HFF-Myc (cell line): ENCODE data around the gene AMOTL1.

Experiments used
- DNase-seq: peaks from one replicate; pipeline ENCODE4 v3.0.0-alpha.2; 2011; ENCODE audit warnings: low read depth; ENCODE audit errors: extremely low read depth
- H3K4me3 ChIP-seq: replicated peaks from 2 replicates; pipeline ENCODE4 v1.5.1; 2011; ENCODE audit warnings: low read depth, mild to moderate bottlenecking, control low read depth, low read length
- TF ChIP-seq, protein P1 (sequence below): IDR thresholded peaks from 2 replicates; pipeline ENCODE4 v1.5.1; 2012; ENCODE audit warnings: mild to moderate bottlenecking, low read depth, low read length, control low read depth; ENCODE audit errors: missing control alignments

Gene AMOTL1

DNA sequence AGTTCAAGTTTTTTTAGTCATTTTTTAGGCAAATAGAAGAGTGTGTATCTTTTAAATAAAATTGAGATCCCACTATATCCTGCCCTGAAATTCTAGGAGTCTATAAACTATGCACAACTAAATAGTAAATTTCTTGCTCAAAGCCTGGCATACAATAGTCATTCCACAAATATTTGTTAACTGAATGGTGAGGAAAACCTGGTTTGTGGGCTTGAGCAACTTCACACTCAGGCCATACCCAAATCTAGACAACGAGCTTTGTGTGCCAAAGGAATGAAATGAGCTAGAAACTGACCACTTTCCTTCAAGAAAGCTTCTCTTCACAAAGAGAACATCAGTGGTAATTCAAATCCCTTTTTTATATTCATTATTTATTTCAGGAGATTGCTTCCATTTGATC is 39.6 kb upstream of the AMOTL1 start:
- TF ChIP-seq, protein P1, sequence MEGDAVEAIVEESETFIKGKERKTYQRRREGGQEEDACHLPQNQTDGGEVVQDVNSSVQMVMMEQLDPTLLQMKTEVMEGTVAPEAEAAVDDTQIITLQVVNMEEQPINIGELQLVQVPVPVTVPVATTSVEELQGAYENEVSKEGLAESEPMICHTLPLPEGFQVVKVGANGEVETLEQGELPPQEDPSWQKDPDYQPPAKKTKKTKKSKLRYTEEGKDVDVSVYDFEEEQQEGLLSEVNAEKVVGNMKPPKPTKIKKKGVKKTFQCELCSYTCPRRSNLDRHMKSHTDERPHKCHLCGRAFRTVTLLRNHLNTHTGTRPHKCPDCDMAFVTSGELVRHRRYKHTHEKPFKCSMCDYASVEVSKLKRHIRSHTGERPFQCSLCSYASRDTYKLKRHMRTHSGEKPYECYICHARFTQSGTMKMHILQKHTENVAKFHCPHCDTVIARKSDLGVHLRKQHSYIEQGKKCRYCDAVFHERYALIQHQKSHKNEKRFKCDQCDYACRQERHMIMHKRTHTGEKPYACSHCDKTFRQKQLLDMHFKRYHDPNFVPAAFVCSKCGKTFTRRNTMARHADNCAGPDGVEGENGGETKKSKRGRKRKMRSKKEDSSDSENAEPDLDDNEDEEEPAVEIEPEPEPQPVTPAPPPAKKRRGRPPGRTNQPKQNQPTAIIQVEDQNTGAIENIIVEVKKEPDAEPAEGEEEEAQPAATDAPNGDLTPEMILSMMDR, result no peak
- DNase-seq, result no peak
- no peak overlapping the region for H3K4me3 ChIP-seq

DNA sequence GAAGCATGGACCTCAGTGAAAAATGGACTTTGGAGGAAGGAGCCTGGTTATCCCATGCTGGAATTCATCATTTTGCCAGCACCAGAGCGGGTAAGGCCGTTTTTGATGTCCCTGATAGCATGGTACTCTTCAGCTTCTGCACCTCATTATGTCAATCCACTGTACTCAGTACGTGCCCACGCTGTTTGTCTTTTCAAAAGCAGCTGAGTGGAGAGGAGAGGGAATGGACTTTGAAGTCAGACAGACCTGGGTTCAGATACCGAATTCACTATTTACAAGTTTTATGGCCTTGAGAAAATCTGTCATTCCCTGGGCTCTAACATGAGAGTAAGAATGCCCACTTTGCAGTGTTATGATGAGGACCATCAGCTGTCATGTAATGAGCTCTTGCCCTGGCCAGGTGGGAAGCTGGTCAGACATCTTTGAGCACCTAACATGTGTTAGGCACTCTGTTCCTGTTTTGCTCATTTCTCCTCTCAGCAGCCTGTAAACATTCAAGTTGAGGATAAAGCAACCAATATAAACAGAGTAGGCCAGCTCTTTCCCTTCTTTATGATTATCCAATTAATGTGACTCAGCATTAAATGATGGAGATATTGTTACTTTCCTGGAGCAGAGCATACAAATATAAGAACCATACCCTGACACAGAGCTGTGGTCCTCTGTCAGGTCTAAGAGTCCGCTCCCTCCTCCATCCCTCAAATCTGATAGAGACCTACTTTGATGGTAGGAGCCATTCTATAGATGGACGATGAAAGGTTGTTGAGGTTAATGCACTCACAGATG is 39.0 kb upstream of the AMOTL1 start:
- DNase-seq, result no peak
- TF ChIP-seq, protein P1, result no peak
- no peak overlapping the region for H3K4me3 ChIP-seq

DNA sequence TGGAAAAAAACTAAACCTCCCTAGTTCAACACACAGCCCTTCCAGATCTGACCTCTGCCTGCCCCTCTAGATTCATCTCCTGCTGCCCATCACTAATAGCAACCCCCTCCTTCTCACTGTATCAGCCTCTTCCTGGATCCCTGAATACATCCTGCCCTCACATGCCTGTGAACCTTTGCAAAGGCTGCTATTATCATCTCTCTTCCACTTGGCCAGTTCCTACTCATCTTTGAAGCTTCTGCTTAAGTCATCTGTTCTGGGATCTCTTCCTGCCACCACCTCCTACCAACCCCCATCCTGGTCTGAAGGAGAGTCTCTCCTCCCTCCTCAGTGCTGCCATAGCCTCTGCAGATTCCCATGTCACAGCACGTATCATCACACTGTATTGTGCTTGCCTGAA is 38.0 kb upstream of the AMOTL1 start:
- no peak overlapping the region for H3K4me3 ChIP-seq
- TF ChIP-seq, protein P1, result no peak
- DNase-seq, result no peak

DNA sequence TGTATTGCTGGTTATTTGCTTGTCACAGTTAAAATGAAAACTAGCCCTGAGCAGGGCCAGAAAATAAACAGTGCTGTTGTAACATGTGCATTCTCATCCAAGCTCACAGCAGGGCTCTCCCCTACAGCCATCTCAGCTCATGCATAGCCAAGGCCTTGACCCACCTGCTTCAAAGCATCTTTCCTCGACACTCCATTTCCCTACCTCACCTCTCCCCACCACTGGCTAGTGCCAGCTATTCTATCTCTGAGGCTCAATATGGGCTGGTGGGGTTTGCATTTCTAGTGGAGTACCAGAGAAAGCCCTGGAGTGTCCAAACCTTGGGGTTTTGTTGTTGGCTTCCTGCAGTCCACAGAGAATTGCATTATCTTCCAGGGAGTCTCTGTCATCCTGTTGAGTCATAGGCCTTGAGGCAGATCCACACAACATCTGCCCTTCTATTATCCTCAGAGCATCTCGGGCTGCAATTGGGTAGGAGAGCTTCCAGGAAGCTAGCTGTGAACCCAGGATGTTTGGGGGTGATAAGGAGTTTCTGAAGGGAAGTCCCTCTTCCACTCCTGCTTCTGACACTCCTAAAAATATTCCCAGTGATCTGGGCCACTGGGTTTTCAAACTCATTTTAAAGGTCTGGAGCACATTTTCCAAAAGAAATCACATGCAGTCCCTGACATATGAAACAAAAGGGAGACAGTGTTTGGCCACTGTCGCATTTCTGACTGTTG is 36.1 kb upstream of the AMOTL1 start:
- TF ChIP-seq, protein P1, result no peak

DNA sequence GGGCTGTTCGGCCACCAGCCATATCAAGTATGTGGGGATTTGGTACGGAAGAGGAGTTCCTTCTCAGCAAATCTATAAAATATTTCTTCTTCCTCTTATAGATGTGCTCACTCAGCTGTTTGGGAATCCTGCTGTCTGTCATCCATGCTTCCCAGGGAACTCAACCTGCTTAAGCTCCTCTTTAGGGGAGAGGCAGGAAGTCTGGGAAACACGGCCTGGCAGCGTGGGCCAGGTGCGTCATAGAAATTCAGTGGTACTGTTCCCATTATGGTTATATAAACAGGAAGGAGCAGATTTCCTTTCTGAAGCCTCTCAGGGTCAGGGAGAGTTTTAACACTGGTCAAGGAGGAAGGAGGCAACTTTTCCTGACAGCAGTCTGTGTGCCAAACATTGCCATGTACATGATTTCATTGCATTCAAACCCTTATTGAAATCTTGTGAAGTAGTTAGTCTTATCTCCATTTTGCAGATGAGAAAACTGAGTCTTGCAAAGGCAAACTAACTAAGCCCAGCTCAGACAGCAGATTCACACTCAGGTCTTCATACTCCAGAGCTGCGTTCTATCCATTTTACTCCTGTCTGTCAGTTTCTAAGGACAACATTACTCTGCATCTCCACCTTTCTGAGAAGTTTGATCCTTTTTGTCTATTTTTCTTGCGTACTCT is 35.4 kb upstream of the AMOTL1 start:
- no peak overlapping the region for H3K4me3 ChIP-seq
- peak; percentile 81 for DNase-seq
- TF ChIP-seq, protein P1, result no peak

More for the DNA sequence above, 36.1 kb upstream of the AMOTL1 start:
- DNase-seq, result peak; percentile 87
- no peak overlapping the region for H3K4me3 ChIP-seq

DNA sequence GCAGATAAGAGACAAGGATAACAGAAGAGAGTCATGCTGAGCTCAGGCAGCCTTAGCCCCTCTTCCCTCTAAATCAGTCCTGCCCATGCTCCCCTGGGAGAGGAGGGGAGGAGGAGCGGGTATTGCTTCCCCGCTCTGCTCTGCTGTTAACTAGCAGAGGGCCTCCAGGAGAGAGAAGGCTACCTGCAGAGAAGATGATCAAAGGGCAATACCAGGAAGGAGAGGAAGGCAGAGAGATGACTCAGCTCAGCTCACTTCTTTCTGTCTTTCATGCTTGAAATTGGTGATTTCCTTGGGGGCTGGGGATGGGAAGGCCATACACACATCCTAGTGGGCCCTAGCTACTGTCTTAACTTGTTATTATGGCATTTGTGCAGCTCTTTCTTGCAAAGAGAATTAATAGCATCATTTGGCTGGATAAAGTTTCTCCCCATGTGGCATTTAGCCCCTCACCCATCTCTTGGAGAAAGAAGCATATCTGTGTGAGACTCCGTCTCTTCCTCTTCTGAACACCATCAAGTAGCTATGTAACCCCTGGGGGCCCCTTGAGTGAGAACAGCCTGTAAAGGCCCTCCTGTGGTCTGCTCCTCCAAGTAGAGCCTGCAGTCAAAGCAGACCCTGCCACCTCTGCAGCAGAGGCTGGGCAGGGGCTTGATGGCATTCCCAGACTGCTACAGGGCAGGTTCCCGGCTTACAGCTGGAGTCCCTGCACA is 33.4 kb upstream of the AMOTL1 start:
- DNase-seq, result no peak
- no peak overlapping the region for H3K4me3 ChIP-seq
- TF ChIP-seq, protein P1, result no peak
